Activated CD8-positive, alpha-beta memory T cell treated with anti-CD3 and anti-CD28 coated beads for 1 hour (primary cell): ENCODE measurements around the gene MAP3K4.

Source experiments
- DNase-seq, 2 donors: peaks; one replicate each; pipeline ENCODE4 v3.0.0-alpha.2; 2020; ENCODE audit warnings: low read depth in 1 of 2; ENCODE audit errors: extremely low read depth in 1 of 2

Gene MAP3K4

DNA sequence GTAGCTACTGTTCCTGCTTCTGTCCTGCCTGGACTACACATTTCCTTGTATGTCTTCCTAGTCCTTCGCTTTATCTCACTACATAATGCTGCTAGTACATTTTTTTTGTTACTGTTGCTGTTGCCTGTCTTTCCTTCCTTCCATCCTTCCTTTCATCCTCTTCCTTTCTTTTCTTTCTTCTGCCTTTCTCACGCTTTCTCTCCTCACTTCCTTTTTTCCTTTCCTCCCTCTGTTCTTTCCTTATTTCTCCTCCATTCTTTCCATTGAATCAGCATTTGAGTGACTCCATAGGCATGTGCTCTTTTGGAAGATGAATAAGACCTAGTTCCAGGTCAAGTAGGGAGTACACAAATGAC is 46.3 kb downstream of the MAP3K4 start:
- DNase-seq, result no peak

DNA sequence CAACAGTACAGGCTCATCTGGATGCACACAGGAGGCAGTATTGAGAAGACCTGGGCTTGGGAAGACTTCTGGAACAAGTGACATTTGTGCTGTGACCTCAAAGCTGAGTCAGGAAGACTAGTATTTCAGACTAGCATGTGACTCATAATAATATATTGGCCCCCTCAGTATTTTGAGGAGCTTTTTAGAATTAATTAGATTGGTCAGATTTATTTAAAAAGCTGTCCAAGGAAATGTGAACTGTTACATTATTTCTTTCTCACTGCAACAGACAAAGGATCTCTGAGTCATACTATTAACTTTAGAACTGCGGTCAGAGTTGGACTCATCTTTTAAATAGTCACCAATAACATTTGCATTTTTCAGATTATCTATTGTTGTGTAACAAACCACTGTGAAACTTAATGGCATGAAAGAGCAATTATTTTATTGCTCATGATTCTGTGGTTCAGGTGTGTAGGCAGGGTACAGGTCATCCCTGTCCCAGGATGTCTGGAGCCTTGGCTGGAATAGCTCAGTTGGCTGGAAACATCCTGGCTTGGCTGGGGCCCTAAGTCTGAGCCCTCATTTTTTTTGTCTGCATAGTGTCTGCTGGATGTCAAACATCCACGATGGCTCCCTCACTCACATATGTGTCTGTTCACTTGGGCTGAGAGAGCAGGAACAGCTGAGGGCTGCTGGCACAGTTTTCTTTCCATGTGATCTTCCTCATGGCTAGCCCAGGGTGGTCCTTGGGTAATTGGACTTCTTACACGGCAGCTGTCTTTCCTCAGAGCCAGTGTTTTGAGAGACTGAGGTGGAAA is 46.9 kb downstream of the MAP3K4 start:
- DNase-seq, result no peak

DNA sequence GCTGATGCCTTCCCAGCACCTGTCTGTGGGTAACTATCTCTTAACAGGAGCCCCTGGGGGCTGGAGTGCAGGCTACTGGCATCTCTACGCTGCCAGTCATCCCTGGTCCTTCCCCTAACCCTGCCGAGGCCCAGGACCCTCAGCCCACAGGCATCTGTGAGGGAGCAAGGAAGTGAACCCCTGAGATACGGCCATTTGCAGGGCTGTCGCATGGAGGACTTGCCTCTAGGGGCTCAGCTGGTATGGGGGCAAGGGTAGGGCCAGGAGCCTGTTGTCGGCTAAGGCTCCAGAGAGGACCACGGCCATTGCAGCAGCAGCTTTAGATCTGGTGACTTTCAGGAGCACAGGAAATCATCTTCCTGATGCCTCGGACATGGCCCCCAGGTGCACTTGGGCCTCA is 49.7 kb downstream of the MAP3K4 start:
- DNase-seq, result no peak

DNA sequence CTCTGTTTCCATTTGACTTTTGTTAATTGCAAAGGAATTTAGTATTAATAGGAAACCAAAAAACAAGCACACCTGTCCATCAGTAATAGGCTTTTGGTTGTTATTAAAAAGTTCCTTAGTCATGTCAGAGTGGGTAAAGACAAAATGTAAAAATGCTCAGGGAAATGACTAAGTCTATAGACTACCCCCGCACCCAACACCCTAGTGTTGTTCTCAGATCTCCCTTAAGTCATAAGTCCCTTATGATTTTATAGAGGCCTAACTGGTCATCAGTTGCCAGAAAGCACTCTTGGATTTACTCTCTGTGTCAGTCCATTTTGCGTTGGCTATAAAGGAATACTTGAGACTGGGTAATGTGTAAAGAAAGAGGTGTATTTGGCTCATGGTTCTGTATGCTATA is 52.8 kb downstream of the MAP3K4 start:
- no peak for DNase-seq

DNA sequence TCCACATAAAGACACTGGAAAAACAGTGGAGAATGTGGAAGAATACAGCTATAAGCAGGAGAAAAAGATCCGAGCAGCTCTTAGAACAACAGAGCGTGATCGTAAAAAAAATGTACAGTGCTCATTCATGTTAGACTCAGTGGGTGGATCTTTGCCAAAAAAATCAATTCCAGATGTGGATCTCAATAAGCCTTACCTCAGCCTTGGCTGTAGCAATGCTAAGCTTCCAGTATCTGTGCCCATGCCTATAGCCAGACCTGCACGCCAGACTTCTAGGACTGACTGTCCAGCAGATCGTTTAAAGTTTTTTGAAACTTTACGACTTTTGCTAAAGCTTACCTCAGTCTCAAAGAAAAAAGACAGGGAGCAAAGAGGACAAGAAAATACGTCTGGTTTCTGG is 57.1 kb downstream of the MAP3K4 start:
- no peak for DNase-seq

DNA sequence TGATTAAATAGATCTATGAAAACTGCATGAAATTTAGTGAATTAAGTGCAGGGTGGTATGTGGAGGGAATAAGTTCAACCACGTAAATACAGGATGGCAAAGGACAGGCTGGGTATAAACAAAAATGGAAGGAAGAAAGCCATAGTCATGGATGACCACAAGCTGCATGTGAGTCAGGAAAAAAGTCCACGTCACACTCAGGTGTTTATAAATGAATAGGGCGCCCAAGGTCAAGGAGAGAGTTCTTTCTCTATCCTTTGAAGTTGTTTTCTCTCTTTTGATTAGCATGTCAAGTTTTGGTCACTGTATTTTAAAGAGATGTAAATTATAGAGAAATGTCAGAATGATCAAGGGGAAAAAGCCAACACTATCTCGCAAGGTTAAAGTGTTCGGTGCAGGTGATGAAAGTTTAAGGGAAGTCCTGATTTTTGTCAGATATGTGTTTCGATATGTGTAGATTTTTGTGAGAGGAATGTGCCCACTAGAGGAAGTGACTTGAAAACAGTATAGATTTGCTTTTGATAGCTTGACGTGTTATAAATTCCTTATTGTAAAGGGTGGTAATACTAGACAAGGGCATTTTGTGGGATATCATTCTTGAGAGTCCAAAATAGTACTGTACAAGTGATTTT is 58.7 kb downstream of the MAP3K4 start:
- no peak for DNase-seq

DNA sequence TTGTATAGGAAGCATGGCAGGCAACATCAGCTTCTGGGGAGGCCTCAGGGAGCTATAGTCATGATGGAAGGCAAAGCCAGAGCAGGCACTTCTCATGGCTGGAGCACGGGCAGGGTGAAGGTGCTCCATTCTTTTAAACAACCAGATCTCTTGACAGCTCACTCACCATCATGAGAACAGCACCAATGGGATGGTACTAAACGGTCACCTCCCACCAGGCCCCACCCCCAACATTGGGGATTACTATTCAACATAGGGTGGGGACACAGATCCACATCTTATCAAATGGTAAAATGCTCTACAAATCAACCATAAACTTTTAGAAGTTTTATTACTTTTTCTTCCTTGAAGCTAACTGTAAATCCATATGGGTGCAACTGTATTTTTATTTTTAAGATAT is 61.5 kb downstream of the MAP3K4 start:
- no peak for DNase-seq

DNA sequence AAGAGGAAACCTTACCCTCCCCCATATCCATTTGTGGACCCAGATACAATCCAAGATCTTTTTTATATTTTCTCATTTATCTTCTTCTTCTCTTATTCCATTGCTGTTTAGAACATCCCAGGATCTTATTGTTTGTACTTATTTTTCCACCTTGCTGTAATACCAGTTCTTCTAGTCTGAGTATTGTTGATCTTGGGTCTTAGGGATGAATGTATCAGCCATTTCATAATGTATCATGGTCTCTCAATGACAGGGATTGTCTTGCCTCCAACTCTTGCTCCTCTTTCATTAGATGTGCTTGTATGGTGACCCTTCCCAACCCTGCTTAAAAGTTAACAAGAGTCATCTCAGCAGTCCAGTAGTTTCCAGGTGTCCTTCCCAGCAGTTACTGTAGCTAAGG is 63.3 kb downstream of the MAP3K4 start:
- DNase-seq, result no peak

DNA sequence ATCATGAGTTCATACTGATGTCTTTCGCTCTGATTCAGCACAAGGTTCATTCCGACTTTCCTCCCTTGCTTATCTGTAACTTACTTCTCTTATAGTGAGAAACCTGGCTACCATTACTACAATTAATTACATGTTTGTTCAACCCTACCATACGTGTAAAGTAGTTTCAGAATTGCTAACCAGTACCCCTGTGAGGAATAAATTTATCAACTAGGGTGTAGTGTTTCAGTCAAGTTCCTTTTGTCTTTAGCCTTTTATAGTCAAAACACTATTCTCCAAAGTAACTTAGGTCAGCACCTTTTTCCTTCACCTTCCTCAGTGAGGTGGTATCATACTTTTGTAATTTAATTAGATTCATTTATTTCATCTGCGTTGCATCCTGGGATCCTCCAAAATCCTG is 64.9 kb downstream of the MAP3K4 start:
- no peak for DNase-seq

DNA sequence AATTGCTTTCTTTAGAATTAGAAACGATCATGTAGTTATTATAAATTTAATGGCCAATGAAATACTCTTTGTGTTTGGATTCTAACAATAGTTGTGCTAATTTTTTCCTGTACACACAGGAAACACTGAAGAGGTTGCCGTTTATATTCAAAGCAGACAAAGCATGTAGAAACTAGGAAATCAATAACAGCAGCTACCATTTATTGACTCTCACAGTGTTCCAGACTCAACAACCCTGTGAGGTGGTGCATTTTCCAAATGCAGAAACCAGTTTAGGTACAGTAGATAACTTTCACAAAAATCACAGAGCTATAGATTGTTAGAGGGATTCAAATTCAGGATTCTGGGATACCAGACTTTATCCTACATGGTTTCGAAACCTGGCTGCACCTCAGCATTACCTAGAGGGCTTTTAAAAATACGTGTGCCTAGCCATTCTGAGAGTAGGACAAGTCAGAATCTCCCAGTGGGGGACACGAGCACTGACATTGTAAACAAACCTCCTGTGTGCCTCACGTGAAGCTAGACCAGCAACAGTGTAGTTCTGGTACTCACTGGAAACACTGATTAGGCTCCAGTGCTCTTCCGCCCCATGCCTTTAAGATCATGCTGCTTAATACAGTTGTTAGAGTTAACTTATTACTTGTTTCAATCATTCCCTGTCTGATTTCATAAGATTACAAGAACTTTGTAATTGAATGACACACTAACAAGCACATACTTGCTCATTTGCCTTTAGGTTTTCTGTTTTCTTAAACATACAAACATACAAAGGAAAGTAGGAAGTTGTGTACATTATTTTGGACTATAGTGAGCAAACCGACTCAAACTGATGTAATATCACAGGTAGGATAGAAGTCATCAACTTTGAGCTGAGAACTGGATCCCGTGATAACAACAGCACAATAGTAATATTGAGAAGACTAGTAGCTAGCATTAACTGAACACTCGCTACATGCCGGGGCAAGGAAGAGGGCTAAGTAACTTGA is 65.8 kb downstream of the MAP3K4 start:
- no peak for DNase-seq

DNA sequence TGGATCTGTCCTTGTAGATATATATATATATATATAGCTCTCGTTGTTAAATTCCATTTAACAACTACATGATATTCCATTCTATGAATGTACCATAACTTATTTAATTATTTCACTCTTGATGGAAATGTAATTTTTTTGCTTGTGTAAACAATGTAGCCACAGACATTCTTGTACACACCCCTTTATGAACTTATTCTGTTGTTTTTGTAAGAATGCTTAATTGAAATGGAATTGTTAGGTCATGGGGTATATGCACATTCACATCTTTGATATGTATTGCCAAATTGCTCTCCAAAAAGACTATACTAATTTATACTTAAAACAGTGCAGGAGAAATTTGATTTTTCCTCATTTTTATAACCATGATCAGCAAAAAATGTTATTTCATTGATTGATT is 67.2 kb downstream of the MAP3K4 start:
- DNase-seq, result no peak

DNA sequence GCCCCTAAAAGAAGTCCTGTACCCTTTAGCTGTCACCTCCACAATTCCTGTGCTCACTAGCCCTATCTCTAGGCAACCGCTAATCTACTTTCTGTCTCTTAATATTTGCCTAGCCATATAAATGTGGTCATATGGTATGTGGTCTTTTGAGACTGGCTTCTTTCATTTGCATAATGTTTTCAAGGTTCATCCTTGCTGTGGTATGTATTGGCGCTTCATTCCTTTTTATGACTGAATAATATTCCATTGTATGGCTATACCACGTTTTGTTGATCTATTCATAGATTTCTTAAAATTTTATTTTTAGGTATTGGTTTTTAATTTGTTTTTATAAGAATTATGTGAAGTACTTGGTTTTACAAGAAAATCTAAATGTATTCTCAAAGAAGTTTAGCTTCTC is 70.0 kb downstream of the MAP3K4 start:
- DNase-seq, result no peak

DNA sequence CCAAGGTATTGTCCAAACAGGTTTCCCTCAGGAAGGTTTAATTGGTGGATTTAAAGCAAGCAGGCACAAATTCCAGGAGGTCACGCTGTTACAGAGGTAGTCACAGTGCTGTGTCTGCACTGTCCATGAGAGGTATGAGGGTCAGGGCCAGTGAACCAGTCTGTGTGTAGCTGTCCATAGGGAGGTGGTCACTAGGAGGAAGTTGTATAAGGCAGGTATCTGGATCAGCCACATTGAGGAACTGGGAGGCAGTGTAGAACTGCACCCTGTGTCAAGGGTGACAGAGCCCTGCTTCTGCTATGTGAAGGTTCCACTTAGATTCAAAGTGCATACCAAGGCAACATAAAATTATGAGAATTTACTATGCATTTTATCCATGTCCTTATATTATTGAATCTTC is 73.3 kb downstream of the MAP3K4 start:
- no peak for DNase-seq

DNA sequence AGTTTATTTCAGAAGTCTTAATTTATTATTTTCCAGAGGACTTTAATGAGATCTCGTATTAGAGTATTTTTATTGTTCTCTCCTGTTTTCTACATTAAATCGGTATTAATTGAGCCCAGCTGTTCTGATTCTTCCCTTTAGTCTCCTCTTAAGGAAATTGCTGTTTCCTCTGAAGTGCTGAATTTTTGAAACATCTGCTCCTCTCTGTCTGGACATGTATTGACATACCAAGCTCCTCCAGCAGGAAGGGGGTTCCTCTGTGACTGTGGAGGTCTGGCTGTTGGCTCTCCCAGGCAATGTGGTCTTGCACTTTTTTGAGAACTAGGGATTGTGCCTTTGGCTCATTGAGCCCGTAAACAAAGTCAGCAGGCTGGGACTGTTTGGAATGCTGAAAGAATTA is 74.9 kb downstream of the MAP3K4 start:
- no peak for DNase-seq

DNA sequence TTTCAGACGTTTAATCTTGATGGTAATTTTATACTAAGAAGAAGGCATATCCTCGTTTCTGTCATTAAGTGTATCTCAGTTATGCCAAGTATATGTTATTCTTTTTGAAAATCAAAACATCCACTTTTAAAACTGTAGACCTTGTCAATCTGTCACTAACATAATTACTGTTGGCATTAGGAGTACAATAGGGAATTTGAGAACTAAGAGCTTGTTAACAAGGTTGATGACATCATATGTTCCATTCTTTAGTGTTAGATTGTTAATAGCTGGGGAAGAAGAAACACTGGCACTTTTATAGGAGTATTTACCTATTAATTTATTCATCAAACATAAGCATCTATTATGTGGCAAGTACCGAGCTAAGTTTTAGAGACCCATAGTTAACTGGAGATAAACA is 76.2 kb downstream of the MAP3K4 start:
- no peak for DNase-seq

DNA sequence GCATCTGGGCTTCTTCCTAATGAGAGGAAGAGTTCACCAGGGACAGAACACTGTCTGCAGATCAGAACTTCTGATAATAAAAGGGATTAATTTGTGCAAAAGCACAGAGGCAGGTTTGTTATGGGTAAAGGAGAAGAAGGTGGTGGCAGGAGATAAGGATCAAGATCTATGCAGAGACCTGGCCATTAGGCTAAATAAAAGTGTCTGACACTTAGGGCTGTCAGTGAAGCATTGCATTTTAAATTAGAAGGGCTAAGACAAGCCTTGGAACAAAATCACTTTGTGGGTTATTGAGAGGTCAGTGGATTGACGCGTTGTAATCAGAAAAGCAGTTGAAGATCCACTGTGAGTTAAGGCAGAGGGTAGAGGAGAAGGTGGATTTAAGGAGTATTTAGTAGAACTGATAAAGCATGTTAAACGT is 76.8 kb downstream of the MAP3K4 start:
- no peak for DNase-seq

DNA sequence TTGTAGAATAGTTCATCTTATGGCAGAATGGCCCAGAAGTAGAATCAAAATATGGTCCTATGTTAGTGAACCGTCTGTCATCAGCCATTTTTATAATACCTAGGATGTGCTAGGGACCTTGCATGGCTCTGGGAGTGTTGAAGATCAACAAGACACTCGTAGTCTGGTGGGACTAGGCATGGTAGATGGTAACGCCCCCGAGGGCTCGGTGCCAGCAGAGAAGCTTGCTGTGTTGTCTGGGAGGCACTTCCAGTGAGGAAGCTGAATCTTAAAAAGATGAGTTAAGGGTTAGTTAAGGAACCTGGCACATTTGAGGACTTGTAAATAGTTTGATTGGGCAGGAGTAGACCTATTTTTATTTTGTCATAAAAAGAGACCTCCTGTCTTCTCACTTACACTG is 82.4 kb downstream of the MAP3K4 start:
- no peak for DNase-seq

DNA sequence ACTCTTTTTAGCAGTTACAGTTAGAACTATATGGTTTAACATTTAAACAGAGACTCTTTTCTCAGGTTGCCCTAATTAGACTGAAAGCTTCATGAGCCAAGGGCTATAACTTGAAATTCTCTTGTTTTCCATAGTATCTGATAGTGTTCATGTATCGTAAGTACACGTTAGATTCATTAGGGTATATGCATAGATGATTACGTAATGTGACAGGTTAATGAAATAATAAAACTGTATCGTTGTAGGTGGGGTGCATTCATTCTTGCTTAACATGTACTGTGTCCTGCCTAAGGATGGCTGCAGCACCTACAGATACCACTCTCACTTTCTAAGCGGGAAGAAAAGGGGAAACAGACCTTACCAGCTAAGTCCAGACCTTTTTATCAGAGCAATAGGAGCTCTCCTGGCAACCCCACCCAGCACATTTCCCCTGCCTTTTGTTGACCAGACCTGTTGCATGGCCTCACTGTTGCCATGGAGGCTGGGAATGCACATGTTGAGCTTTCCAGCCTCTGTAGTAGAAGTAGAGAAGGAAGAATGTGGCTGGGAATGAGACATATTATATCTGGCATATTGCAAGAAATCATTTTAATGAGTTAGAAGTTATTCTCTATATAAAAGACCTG is 83.0 kb downstream of the MAP3K4 start:
- no peak for DNase-seq

DNA sequence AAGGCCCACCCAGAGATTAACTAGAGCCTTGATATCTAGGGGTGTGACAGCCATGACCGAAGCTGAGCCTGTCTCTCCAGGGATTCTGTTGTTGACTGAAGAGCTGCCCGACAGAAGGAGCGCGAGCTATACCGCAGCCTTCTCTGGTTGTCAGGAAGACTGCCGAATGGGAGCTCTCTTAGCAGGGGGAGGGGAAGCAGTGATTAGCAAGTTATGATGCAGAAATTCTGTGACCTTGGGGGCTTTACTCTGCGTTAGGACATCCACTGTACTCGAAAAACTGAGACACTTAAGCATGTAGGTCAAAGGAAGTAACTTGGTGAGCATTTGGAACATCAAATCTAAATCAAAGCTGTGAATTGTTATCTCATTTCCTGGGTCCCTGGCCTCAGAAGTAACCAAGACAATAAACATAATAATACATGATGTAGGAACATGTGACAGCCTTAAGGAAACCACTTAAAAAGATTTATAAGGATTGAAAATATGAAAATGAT is 84.7 kb downstream of the MAP3K4 start:
- DNase-seq, result no peak

DNA sequence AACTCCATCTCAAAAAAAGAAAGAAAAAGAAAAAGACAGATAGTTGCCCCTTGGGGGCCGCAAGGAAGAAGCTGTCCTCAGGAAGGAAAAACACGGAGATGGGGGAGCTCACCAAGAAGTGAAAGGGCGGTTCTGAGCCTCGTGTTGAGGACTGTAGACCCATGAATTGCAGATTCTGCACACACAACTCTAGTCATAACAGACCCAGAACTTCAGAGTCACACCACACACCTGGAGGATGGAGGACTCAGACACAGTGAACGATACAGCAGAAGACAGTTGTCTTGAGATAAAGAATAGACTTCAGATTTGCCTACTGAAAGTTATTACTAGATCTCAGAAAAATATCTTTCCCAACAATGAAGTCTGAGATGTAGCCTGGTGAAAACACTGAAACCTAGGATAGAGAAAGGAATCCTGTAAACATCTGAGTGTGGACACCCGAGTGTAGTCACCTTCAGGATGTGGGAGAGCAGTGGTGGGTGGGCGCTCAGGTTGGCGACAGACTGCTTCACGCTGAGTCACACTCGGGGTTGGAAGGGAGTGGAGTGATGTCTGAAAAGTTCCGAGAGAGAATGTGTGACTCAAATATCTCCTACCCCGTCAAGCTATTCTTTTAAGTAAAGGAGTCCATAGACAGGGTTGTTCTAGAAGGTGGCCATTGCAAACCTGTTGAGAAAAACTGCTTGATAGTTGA is 88.1 kb downstream of the MAP3K4 start:
- DNase-seq, result peak in 1 of 2 donors; percentile 4
